Right renal cortex interstitium (tissue), 3 donors: Measurements from ENCODE around the gene ABLIM1. TPM values are rescaled to one million over a fixed set of nuclear protein-coding genes. Genes with fewer than 3 reads are reported as not detected.
"Not testable (repeated sequence)": the region's sequence is repeated elsewhere in the genome, so short reads cannot be mapped to it uniquely, and the experiment has no call there.

ENCODE experiments used
- DNase-seq, 3 donors: peaks; one replicate each; pipeline ENCODE4 v3.0.0-alpha.2; 2013; ENCODE audit warnings: low read depth in 3 of 3, low spot score in 2 of 3
- polyA plus RNA-seq, 3 donors: library from polyadenylated mRNA; unstranded; fragments of 120-200 nt; gene quantifications; one replicate each; pipeline ENCODE4 v1.2.1, GENCODE V29; 2013; ENCODE audit not compliant: insufficient read length in 3 of 3

ABLIM1 gene
- polyA plus RNA-seq, result 100 to 1,000 TPM in 1 of 3 donors, 10 to 100 TPM in 2; 96.0 to 102 (median 98.3) TPM

GRCh38 chr10:114658175-114658574 lies at the start of gene ABLIM1:
Gene ABLIM1, minus strand, starts transcription at chr10:114658275. Its CDS starts 75 bp downstream, at chr10:114658200.
- DNase-seq, result no peak

GRCh38 chr10:114706458-114707055 lies 48.5 kb upstream of the ABLIM1 start:
- DNase-seq, result no peak

- no peak for DNase-seq
These were observed 46.6 kb upstream of the ABLIM1 start for GRCh38 chr10:114704679-114705078.

GRCh38 chr10:114703377-114704107 lies 45.5 kb upstream of the ABLIM1 start:
- DNase-seq, result no peak

GRCh38 chr10:114698271-114699061 lies 40.4 kb upstream of the ABLIM1 start:
- no peak for DNase-seq

- DNase-seq, result no peak
These were observed 39.1 kb upstream of the ABLIM1 start for GRCh38 chr10:114697061-114697598.

- not testable (repeated sequence) for DNase-seq
These were observed 38.2 kb upstream of the ABLIM1 start for GRCh38 chr10:114696301-114696700.

GRCh38 chr10:114694752-114695151 lies 36.7 kb upstream of the ABLIM1 start:
- no peak for DNase-seq

- DNase-seq, result no peak
These were observed 36.0 kb upstream of the ABLIM1 start for GRCh38 chr10:114694062-114694461.

- no peak for DNase-seq
These were observed 33.4 kb upstream of the ABLIM1 start for GRCh38 chr10:114691442-114691941.

GRCh38 chr10:114688786-114689185 lies 30.7 kb upstream of the ABLIM1 start:
- no peak for DNase-seq

GRCh38 chr10:114687459-114687858 lies 29.4 kb upstream of the ABLIM1 start:
- DNase-seq, result no peak

GRCh38 chr10:114686013-114686412 lies 27.9 kb upstream of the ABLIM1 start:
- no peak for DNase-seq

- no peak for DNase-seq
These were observed 27.4 kb upstream of the ABLIM1 start for GRCh38 chr10:114685456-114685855.

- no peak for DNase-seq
These were observed 26.7 kb upstream of the ABLIM1 start for GRCh38 chr10:114684822-114685209.

GRCh38 chr10:114684084-114684821 lies 26.2 kb upstream of the ABLIM1 start:
- no peak for DNase-seq

GRCh38 chr10:114683593-114683992 lies 25.5 kb upstream of the ABLIM1 start:
- no peak for DNase-seq

GRCh38 chr10:114683162-114683561 lies 25.1 kb upstream of the ABLIM1 start:
- DNase-seq, result no peak

- DNase-seq, result no peak
These were observed 24.5 kb upstream of the ABLIM1 start for GRCh38 chr10:114682532-114682931.

- DNase-seq, result no peak
These were observed 24.0 kb upstream of the ABLIM1 start for GRCh38 chr10:114682121-114682520.
